Measurements from ENCODE around the gene DMBT1.

DNA sequence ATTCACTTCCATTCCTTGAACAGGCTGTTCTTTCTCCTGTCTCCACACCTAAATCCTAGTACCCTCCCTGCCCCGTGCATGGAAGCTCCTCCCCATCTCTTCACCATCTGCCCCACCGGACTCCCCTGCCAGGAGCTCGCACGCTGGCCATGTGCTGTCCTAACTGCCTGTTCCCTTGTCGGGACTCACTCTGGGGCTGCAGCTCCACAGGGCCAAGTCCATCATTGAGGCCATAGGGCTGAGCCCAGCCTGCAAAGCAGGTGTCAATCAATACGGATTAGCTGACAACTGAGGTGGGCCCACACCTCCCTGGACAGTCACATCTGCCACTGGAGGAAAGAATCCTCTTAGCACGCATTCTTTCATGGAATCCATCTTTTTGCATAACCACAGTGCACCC, 41.4 kb upstream of the DMBT1 start:
- TF ChIP-seq, protein P1, sequence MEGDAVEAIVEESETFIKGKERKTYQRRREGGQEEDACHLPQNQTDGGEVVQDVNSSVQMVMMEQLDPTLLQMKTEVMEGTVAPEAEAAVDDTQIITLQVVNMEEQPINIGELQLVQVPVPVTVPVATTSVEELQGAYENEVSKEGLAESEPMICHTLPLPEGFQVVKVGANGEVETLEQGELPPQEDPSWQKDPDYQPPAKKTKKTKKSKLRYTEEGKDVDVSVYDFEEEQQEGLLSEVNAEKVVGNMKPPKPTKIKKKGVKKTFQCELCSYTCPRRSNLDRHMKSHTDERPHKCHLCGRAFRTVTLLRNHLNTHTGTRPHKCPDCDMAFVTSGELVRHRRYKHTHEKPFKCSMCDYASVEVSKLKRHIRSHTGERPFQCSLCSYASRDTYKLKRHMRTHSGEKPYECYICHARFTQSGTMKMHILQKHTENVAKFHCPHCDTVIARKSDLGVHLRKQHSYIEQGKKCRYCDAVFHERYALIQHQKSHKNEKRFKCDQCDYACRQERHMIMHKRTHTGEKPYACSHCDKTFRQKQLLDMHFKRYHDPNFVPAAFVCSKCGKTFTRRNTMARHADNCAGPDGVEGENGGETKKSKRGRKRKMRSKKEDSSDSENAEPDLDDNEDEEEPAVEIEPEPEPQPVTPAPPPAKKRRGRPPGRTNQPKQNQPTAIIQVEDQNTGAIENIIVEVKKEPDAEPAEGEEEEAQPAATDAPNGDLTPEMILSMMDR (IDR thresholded peaks at IDR 0.05), result no peak
- TF ChIP-seq POLR2A (IDR thresholded peaks at IDR 0.05), result no peak
